Activated CD4-positive, alpha-beta T cell treated with anti-CD3 and anti-CD28 coated beads for 48 hours (primary cell): ENCODE measurements around the gene MAST4.

ENCODE experiments used
- DNase-seq: peaks from one replicate; pipeline ENCODE4 v3.0.0-alpha.2; 2020

Gene MAST4

DNA sequence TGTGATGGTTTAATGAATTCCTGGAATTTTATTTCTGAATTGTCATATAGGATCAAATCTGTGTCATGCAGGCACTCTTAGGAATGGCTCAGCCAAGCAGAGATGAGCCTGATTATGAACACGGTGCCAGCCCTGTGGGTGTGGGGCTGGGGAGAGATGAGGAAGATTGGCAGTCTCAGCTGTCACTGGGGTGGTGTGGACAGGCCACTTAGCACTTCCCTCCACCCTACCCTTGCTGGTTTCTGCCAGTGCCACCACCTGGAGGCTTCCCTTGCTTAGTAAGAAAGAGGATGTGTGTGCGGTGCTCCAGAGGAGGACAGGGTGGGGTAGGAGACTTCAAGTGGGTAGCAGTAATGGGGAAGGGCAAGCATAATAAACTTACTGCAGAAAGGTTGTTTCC, 373.8 kb downstream of the MAST4 start:
- DNase-seq = no peak

DNA sequence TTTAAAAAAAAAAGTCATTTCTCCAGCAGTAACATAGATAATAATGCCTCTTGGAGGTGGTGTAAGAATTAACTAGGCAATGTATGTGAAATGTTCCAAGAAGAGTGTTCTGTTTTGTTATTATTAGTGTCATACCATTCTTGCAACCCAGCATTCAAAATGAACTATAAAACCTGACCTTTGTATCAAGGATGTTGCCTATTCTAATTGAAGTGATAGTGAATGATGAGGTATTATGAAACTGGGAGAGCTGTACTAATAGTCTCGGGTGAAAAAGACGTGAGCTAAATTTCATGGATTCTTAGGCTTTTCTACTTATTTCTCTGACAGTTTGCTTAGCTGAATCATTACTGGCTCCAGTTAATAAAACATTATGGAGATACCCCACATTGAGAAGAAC, 375.8 kb downstream of the MAST4 start:
- DNase-seq = no peak

DNA sequence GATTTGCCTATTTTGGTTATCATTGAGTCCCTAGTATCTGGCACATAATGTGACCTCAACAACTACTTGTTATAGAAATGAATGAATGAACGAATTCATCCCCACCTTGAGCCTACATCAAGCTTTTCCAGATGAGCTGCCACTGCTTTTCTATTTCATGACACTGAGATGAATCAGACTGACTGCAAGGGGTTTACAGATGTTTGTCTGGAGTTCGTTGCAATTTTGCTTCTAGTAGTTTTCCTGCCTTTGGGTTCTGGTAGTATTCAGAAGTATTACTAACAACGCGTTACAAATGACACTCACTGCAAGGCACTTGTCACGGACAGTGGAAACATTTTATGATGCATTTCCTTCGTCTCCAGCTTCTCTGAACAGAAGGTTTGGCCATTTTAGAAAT, 378.1 kb downstream of the MAST4 start:
- DNase-seq = no peak

DNA sequence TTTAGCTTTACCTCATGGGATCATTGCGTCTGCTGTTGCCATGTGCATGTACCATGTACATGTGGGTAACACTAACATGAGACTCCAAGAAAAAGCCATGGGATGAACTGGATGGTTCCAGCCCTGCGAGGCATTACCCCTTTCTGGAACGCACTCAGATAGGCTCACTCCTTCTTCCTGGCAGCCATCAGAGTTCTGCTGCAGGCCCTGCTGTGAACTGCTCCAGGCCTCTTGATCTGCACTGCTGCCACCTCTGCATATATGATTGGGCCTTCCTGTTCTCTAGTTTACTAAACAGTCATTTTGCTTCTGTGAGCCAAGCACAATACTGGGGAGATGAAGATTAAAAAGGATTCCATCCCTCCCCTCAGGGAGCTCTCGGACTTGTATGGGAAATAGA, 379.9 kb downstream of the MAST4 start:
- DNase-seq = no peak

DNA sequence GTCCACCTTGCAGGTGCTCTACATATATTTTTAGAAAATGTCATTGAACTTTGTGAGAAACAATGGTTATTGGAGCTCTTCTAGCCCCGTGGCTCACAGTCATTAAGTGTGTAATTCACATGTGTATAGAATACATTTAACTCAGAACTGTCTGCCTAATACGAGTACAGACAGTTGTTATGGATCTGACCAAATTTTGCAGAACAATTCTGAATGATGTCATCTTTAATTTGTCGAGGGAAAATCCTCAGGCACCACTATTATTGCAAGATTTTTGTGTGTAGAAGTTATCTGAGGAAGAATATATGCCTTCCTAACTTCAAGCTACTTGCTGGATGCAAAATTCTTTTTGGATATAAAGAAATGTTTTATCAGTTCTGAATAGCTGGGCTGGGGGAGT, 383.5 kb downstream of the MAST4 start:
- no peak for DNase-seq

DNA sequence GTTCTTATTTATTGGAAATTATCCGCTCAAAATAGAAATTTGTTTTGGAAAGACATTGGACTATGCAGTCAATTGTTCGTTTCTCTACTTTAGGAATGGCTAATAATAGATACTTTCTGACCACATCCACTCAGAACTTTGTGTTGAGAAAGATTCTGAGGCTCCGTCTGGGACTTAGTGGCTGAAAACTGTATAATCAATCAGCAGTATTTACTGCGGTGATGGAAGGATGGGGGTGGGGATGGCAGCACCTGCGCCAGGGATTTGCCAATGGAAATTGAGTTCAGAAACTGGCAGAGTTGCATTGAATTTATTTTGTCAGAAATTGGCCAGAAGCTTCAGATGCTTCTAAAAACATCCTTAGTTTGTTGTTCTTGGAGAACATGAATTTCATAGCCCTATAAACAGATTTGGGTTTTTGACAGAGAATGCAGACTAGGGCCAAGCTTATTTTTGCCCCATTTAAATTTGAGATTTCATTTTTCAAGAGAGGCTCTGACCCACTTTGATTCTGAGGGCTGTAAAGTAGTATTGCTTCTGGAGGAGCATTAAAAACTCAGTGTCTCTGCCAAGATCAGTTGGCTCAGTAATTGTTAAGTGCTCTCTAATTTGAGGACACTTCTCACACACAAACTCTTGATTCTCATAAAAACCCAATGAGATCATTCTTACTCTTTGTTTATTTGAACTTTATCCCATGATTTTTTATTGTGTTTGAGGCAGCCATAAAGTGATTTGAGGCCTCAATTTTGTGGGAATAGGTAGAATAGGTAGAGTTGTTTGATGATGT, 385.3 kb downstream of the MAST4 start:
- no peak for DNase-seq

DNA sequence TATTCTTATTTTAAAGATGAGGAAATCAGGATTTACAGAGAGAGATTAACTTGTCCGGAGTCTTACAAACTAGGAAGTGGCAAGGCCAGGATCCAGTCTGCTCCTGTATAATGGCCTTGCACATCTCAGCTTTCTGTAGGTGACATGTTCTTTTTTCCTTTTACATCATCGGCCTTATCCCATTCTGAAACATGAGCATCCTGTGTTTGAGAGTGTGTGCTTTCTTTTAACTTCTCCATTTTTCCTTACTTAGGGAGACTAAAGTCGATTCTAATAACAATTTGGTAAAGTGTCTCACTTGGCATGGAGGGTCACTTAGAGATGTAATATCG, 385.8 kb downstream of the MAST4 start:
- DNase-seq = no peak

DNA sequence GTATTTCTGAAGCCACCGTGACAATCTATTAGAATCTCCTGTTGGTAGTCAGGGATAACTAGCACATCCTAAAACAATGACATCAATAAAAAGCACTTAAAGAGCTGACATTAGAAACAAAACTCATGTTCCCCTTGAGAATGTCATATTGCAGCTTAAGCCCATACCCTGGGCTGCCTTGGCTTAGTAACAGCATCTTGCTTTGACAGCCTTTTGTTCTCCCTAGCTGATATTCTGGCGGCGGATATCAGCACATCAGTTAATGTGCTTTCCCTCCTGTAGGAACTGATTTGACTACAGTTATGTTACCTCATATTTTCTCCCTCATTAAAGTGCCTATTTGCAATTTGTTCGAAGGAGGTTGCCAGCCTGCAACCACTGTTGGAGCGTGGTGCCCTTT, 386.3 kb downstream of the MAST4 start:
- no peak for DNase-seq

DNA sequence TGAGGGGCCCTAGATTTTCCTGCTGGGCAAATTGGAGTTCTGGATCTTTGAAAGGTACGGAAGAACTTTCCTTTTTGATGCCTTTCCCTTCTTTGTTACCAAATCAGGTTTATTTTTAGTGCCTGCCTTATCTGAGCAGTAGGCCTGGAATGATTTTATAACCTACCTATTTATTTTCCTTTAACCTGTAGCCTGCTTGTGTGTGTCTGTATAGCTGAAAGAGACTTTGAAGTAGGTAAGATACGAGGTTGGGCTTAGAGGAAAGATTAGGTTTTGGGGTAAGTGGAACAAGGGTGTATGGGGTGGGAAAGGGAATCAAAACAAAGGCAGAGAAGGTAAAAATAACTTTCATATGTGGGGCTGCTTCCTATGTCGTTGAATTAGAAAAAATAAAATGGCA, 389.2 kb downstream of the MAST4 start:
- DNase-seq = no peak

DNA sequence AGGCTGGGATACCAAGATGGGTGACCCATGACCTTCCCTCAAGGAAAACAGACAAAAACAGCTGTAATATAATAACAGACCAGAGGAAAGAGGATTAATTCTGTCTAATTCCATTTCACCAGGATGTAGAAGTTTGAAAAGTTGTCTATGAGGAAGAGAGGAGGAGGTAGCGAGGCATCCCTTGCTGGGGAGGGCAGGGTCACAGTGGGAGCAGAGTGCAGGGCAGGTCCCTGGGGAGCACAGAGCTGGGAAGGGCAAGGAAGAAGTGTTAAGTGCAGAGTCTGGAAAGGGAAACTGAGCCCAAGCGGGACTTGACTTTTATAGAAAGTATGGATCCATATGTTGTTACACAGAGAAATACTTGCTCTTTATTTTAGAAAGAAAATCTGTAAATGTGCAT, 389.8 kb downstream of the MAST4 start:
- DNase-seq = no peak

DNA sequence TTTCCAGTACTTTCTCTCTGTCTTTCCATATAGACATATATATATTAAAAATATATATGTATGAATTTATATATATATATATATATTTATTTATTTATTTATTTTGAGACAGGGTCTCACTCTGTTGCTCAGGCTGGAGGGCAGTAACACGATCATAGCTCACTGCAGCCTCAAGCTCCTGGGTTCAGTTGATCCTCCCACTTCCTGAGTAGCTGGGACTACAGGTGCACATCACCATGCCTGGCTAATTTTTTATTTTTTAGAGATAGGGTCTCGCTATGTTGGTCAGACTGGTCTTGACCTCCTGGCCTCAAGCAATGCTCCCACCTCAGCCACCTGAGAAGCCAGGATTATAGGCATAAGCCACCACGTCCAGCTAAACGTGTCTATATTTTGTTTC, 390.3 kb downstream of the MAST4 start:
- DNase-seq = no peak

DNA sequence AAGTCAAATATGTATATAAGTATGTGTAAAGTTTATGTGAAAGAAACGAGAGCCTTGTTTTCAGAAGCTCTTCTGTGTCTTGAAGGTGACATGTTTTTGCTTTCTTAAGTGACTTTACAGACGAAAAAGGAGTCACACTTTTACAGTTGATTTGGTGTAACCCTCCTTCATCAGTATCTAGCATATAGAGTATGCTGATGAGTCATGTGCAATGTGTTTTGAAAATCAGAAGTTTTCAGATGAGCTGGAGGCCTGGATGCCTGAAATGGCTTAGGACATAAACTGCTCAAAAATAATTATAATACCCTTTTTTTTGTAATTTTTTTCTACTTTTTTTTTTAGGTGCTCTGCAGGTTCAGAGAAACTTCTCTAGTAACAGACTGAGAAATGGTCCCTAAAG, 390.9 kb downstream of the MAST4 start:
- DNase-seq = no peak

DNA sequence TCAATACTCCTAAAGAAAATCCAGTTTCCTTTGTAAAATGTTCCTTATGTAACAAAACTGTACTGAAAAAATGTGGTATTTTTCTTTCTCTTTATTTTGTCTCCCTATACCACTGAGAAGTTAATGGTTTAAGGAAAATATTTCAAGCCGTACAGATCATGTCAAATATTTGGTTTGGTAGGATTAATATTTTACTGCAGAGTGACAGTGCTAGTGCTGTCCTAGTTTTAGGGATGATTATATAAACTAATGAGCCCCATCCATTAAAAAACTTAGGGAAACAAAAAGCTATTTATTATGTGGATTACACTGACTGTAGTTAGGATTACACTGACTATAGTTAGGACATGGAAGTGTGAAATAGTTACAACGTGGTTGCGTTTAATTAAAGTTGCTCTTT, 391.3 kb downstream of the MAST4 start:
- DNase-seq = no peak

DNA sequence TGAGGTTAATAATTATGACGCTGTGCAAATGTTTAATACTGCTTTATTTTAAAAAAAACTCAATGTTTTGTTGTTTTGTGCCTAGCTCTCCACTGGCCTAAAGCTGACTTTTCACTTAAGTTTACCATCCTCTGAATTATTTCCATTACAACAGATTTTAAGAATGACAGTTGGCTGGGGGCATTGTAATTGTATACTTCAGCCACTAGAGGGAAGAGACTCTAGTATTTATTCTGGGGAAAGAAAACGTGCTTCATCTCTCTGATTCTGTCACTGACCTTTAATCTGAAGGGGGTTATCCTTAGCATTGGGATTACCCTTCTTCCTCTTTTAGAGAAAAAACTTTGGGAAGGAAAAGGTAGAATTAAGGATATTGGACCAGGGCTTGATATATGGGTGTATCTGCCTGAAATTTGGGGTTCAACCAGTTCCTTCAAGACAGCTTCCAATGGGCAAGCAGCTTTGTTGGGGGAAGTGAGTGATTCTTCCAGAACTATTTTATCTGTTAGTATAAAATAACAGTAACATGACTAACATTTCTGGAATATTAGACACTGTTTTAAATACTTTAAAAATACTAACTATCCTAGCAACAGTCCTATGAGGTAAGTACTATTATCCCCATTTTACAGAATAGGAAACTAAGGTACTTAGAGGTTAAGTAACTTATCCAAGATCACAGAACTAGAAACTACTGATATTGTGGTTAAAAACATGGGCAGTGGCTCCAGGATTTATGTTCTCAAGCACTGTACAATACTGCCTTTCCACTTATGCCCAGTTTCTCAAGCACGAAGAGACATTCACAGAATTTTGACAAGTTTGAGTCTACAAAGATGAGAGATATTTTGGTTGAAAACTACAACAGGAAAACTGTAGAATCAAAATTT, 392.0 kb downstream of the MAST4 start:
- no peak for DNase-seq

DNA sequence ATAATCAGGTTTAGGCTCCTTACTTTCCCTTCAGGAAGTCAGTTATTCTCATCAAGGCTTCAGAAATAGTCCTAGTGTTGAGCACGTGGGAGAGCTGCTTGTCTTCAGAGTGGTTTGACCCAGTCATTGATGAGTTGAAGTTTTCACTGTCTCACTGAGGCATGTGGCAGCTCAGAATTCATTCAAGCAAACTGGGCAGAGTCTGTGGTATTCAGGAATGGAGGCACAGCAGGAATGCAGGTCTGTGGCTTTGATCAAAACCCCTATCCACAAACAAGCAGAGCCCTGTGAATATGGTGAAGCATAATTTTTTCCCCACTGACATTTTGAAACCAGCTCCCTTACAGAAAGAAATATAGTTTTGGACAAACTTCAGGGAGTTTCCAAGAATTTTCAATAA, 393.1 kb downstream of the MAST4 start:
- no peak for DNase-seq

DNA sequence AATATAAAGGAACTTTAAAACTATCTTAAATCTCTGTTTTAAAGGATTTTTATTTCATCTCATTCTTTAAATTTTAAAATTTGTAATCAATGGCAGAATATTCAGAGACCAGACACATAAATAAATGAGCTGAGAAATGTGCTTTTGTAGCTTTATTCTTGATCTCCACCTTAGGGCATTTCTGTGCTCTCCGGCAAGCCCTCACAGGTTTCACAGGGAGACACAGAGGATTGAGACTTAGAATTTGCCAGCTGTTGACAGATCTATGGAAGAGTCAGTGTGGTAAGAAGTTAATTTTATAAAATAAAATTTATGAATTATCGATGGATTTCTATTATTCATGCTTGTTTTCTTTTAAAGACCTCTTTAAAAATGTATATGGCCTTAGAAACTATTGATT, 393.6 kb downstream of the MAST4 start:
- DNase-seq = no peak

DNA sequence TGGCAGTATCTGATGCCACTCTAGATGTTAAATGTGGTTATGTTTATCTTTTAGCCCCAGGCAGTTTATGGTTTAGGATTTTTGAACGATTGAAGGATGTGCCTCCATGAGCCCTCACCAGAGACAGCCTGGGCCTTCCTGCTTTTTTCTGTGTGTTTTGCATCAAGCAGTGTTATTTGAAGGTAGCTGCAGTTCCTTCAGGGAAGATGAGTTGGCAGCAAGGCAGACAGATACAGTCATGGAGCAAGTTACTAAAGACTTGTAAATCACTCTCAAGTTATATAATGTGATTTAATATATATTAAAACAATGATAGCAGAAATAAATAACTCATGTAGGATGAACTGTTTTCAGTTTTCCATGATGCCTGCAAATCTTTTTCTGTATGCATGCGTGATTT, 395.6 kb downstream of the MAST4 start:
- DNase-seq = no peak

DNA sequence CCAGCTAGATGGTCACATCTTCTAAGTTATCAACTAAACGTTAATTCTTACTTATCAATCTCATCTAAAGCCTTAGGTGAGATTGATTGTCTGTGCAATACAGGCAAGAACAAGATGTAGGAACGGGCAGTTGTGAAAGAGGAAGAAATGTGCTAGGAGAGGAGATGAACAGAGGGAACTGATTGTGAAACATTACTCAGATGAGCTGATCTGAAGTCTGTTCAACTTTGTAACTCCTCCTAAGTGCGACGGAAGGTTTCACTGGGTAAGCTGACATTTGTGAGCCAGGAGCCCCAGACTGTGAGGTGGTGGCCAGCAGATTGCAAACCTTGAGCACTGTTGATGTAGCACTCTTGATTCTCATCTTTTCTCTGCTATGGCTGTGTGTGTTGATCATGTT, 396.4 kb downstream of the MAST4 start:
- DNase-seq = no peak

DNA sequence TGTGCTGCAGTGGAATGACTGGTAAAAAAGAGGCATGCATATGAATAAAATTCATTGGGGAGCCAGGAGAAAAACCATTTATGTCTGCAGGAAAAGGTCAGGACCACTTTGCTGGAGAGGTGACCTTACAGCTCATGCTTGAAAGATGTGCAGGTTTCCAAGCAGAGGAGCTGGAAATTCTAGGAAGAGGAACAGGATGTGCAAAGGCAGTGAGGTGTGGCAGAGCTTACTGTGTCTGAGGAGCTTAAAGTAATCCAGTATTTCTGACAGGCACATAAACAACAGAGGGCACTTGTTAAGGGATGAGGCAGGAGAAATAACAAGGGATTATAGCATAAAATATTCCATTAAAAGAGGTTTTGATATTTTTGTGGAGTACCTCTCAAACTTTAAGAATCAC, 397.3 kb downstream of the MAST4 start:
- DNase-seq = no peak

DNA sequence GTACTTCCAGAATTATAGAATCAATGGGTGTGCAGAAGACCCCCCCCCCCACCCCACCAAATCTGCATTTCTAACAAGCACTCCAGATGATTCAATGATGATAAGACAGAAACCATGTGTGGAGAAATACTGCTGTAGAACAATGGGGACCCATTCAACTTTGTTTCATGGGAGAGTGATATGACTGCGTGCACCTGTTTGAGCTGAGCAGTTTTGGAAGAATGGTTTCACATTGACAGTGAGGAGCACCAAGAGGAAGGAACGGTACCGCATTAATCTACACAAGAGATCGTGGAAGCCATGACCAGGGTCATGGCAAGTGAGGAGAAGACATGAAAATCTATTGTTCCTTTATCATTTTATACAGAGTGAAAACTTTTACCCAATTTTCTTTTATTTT, 397.7 kb downstream of the MAST4 start:
- no peak for DNase-seq

DNA sequence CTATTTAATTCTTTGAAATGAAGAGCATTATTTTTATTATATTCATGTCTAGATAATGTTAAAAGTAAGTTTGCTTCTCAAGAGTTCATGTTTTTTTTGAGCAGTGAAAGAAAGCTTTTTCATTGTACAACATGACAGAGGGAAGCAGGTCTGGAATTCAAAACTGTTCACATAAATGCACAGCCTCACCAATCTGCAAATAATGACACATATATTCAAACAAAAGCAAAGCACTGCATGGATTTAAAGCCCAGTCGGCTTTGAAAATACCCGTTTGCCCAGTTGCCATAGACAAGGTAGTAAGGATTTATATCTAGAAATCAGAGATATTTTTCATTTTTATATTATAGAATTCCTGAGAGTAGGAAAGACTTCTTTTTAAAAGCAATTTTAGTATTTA, 398.6 kb downstream of the MAST4 start:
- DNase-seq = no peak

DNA sequence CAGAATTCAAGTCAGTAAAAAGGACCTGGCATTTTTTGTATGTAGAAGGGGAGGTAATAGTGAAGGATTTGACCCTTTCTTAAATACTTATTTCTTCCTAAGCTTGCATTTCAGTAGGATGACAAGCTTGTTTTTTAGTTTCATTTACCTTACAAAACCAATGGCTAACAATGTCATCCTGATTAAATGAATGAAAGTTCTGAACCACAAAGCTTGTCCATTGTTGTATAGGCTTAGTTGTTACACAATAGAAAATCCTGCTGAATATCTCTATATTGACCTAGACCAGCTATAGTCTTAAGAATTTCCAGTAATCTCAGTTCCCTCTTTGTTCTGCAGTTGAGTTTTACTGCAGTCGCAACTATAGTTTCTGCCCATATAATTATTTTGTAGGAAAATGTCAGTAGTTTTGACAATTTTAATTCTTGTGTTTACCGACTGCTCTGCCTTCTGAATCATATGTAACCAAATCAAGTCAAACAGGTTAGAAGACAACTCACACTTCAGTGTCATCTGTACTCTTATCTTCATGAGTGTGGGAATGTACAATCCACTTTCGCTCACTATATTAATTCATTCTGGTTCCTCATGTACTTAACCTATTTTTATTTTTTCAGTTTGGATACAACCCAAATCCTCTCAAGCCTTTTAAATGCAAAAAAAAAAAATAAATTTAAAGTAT, 404.7 kb downstream of the MAST4 start:
- DNase-seq = no peak

DNA sequence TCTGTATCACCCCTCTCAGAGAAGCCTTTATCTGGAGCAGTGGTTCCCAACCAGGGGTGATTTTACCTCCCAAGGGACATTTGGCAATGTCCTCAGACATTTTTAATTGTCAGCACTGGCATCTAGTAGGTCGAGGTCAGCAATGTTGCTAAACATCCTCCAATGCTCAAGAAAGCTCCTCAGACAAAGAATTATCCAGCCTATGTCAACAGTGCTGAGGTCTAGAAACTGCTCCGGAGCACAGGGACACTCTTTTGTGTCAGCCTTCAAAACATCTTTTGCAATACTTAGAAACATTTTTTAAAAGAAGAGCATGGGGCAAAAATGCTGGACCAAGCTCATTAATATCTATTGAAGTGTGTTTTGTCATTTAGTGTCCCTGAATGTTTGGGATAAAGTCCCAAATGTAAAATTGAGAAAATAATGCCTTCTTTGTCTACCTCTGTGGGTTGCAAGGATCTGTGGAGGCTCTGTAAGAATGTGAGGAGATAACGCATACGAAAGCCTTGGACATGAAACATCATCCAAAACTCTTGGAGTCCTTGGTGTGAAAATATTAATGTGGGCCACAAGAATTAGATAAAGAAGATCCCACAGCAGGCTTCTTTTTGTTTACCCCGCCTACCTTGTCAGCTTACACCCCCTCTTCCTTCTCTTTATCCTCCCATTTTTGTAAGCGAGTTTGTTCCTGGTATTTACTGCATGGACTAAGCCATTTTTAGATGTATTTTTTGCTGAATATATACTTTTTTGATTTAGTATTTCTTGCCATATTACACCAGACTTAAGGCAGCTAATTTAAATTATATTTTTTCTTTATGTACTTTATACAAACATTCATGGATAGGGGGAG, 406.9 kb downstream of the MAST4 start:
- no peak for DNase-seq
